IPS-NIHi11 (cell line): ENCODE data around the gene SYNJ2.

Experiments
- DNase-seq: peaks from one replicate; pipeline ENCODE4 v3.0.0; 2012; ENCODE audit warnings: mixed read lengths, low spot score

Gene SYNJ2

GRCh38 chr6:158081657-158081935, 99.9 kb downstream of the SYNJ2 start:
- no peak for DNase-seq

DNA sequence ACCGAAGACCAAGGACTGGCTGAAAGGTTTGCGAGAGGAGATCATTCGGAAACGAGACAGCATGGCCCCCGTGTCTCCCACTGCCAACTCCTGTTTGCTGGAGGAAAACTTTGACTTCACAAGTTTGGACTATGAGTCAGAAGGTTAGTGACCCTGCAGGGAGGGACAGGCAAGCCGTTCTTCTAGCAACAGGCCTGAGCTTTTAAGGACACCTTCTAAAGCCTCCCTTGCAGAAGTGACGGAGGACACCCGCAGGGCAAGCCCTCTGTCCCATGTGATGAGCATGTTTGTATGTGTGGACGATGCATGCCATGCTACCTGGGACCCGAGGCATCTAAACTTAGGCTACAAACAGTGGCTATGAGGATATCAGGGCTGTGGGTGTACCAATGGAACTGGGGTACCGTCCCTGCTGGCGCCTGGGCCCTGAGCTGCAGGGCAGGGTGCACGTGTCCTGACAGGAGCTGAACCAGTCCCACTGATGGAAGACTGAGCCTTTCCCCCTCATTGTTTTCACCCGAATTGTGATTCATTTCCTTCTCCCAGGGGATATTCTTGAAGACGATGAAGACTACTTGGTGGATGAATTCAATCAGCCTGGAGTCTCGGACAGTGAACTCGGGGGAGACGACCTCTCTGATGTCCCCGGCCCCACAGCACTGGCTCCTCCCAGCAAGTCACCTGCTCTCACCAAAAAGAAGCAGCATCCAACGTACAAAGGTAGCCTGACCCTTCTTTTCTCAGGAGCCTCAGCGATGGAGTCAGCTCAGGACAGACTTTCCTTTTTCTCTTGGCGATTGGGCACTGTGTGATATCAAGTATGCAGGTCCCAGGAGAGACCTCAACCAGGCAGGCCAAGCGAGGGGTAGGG, 102.0 kb downstream of the SYNJ2 start:
- no peak for DNase-seq

- DNase-seq = no peak
Observed at GRCh38 chr6:158085261-158086053, 103.8 kb downstream of the SYNJ2 start.

GRCh38 chr6:158086054-158086503, 104.4 kb downstream of the SYNJ2 start:
- DNase-seq = no peak

DNA sequence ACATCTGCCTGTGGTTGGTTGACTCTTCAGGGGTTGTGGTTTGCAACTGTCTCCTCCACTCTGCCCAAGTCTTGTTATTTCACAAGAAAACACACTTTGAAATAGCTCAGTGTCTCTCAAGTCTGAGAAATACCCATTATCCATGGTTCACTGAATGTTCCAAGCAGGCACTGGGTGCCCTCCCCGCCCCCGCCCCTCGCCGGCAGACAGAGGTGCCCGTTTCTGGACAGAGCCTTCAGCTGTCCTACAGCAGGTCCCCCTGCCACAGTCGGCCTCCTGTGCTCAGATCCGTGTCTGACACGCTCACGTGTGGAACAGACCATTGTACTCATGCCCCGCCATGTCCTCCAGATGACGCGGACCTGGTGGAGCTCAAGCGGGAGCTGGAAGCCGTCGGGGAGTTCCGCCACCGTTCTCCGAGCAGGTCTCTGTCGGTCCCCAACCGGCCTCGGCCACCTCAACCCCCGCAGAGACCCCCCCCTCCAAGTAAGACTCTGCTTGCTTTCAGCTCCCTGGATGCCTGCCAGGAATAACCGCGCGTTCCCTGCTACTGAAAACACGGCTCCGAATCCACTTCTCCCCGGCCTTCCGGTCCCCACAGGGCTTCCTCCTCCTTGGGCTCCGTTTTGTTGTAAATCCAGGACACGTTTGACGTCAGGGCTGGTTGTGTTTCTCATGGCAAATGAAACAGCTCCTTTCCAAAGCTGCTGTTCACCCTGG, 105.0 kb downstream of the SYNJ2 start:
- no peak for DNase-seq

- no peak for DNase-seq
Observed at GRCh38 chr6:158087224-158087867, 105.7 kb downstream of the SYNJ2 start.

DNA sequence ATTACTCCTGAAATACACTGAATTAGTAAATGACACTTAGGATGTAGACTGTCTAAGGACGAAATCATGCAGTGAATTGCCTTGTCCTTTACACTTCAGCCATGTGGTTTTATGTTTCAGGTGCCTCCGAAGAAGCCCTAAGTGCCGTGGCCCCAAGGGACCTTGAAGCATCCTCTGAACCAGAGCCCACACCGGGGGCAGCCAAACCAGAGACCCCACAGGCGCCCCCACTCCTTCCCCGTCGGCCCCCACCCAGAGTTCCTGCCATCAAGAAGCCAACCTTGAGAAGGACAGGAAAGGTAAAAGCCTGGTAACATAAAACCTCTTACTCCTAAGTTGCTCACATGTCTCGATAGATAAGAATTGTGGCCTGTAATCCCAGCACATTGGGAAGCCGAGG, 111.1 kb downstream of the SYNJ2 start:
- no peak for DNase-seq

- no peak for DNase-seq
Observed at GRCh38 chr6:158095031-158095430, 113.4 kb downstream of the SYNJ2 start.

DNA sequence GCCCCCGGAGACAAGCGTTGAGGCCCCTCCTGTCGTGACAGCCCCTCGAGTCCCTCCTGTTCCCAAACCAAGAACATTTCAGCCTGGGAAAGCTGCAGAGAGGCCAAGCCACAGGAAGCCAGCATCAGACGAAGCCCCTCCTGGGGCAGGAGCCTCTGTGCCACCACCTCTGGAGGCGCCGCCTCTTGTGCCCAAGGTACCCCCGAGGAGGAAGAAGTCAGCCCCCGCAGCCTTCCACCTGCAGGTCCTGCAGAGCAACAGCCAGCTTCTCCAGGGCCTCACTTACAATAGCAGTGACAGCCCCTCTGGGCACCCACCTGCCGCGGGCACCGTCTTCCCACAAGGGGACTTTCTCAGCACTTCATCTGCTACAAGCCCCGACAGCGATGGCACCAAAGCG, 114.0 kb downstream of the SYNJ2 start:
- no peak for DNase-seq

DNA sequence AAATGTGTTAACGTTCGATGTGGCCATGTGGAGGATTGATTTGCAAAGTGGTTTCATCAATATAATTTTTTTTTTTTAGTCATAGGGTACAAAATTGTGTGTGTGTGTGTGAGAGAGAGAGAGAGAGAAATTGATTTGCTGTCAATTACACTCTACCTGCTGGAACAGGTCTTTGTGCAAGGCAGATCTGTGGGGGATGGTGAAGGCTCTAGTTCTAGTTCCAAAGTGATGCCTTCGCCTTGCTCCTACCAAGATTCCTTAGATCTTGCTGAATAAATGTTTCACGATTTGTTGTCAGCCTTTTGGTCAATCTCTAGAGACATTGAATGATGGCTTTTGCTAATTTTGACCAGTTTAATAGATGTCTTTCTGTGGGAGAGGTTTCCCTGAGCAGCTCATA, 121.6 kb downstream of the SYNJ2 start:
- no peak for DNase-seq

GRCh38 chr6:158104696-158105095, 123.0 kb downstream of the SYNJ2 start:
- no peak for DNase-seq

DNA sequence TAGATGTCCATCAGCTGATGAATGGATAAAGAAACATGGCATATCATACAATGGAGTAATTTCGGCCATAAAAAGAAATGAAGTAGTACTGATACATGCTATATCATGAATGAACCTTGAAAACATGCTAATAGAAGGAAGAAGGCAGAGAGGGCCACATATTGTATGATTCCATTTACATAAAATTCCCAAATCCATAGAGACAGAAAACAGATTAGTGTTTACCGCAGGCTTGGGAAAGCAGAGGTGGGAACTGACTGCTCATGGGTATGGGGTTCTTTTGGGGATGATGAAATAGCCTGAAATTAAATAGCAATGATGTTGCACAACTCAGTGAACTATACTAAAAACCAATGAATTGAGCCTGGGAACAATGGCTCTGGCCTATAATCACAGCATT, 128.1 kb downstream of the SYNJ2 start:
- no peak for DNase-seq

DNA sequence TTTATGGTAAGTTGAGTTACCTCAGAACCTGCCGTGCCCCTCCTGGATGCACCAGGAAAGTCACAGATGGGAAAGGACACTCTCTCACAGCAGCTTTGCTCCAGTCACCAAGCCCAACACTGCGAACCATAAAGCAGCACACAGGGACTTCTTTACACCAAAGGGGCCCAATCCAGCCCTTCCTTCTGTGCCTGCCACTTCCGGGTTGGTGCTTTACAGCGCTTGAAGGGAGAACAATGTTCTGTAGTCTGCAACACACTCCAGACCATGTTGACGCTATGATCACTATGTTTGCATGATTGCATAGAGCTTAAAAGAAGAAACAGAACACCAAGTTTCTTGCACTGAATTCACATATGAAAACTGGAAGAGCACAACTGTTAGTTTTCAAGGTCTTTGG, 129.3 kb downstream of the SYNJ2 start:
- DNase-seq = no peak

GRCh38 chr6:158111987-158112386, 130.3 kb downstream of the SYNJ2 start:
- DNase-seq = no peak

DNA sequence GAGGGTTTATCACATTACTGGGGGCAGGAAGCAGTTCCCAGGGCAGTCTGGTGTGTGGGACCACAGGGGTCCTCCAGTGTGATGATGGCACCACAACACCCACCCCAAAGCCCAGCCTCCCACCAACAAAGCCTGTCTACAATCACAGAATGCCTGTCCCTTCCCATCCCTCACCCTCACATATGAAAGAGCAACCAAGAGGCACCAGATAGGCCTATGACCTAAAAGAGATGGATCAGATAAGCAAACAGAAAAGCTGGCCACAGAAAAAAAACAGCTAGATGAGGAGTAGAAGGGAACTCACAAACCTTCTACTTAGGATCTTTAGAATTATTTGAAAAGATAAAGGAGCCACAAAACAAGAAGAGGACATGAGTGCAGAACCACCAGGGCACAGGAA, 132.1 kb downstream of the SYNJ2 start:
- DNase-seq = no peak

DNA sequence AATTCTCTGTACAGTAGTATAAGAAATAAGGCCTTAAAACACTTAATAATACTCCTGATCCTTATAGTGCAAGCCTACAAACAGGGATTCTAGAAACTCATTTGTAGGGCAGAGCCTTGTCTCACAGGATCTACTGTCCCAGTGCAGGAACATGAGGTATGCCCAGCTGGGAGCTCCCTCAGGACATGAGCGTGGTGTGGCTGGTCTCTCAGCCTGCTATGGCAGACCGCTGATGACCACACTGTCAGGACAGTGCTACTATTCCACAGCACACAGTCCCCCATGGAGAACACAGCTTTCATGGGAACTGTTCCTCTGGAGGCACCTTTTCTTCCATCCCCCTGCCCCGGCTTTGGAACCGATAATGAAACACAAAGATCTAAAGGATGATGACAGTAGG, 133.4 kb downstream of the SYNJ2 start:
- no peak for DNase-seq

- DNase-seq = no peak
Observed at GRCh38 chr6:158115508-158115907, 133.8 kb downstream of the SYNJ2 start.

- no peak for DNase-seq
Observed at GRCh38 chr6:158118886-158119285, 137.2 kb downstream of the SYNJ2 start.

GRCh38 chr6:158121335-158121734, 139.7 kb downstream of the SYNJ2 start:
- DNase-seq = no peak

DNA sequence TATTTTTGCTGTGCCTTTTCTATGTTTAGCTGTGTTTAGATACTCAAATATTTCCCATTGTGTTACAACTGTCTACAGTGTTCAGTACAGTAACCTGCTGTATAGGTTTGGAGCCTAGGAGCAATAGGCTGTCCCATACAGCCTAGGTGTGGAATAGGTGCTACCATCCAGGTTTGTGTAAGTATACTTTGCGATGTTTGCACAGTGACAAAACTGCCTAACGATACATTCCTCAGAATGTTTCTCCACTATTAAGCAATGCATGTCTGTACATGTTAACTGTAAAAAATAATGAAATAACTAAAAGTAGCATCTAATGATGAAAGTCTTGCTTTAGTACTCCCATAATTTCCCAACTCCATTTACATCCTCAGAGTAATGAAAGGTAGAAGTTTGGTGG, 140.4 kb downstream of the SYNJ2 start:
- DNase-seq = no peak

- DNase-seq = no peak
Observed at GRCh38 chr6:158124288-158124687, 142.6 kb downstream of the SYNJ2 start.

DNA sequence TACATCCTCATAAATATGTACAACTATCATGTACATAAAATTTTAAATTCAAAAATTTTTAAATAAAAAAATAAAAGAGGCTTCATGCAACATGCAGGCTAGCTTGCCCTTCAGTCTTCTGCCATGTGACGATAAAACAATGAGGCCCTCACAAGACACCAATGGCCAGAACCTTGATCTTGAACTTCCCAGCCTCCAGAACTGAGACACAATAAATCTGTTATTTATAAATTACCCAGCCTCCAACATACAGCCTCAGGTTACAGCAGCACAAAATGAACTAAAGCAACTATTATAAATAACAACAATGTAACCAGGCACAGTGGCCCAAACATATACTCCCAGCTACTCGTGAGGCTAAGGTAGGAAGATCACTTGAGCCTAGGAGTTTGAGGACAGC, 143.6 kb downstream of the SYNJ2 start:
- no peak for DNase-seq
